Measurements from ENCODE around the gene LTV1.

Gene LTV1

GRCh38 chr6:143882401-143882930, 39.3 kb downstream of the LTV1 start:
- Histone ChIP-seq H3K27ac (ENCODE audit: low read depth in 2 of 2, low read length in 2 of 2) (no peak overlapping the region), H3K4me1 (ENCODE audit: control insufficient read depth in 2 of 2, insufficient read depth in 2 of 2, low read length in 2 of 2) (no peaks in the 10 kb centered on the region), H3K4me3 (ENCODE audit: low read length in 2 of 2) (no peak overlapping the region)

GRCh38 chr6:143884216-143884900, 41.2 kb downstream of the LTV1 start:
- H3K36me3 ChIP-seq (ENCODE audit: control insufficient read depth in 2 of 2, insufficient read depth in 2 of 2, low read length in 2 of 2) = no peaks in the 10 kb centered on the region
- H3K9me3 ChIP-seq (ENCODE audit: control insufficient read depth in 2 of 2, low read length in 2 of 2) = no peaks in the 10 kb centered on the region
- H3K4me1 ChIP-seq (ENCODE audit: control insufficient read depth in 2 of 2, insufficient read depth in 2 of 2, low read length in 2 of 2) = no peaks in the 10 kb centered on the region
- no peak overlapping the region for H3K9ac ChIP-seq (ENCODE audit: low read depth in 1 of 2, low read length in 2 of 2)
- H3K27me3 ChIP-seq (ENCODE audit: control insufficient read depth in 2 of 2, insufficient read depth in 2 of 2, low read length in 2 of 2) = no peaks in the 10 kb centered on the region
- H3K27ac ChIP-seq (ENCODE audit: low read depth in 2 of 2, low read length in 2 of 2) = no peak overlapping the region
- H3K4me3 ChIP-seq (ENCODE audit: low read length in 2 of 2) = no peak overlapping the region

More at GRCh38 chr6:143882401-143882930, 39.3 kb downstream of the LTV1 start:
- Histone ChIP-seq H3K27me3 (ENCODE audit: control insufficient read depth in 2 of 2, insufficient read depth in 2 of 2, low read length in 2 of 2) (no peaks in the 10 kb centered on the region), H3K36me3 (ENCODE audit: control insufficient read depth in 2 of 2, insufficient read depth in 2 of 2, low read length in 2 of 2) (no peaks in the 10 kb centered on the region), H3K9me3 (ENCODE audit: control insufficient read depth in 2 of 2, low read length in 2 of 2) (peaks cover 0 to 2% of the 10 kb centered on the region in 2 donors), H3K9ac (ENCODE audit: low read depth in 1 of 2, low read length in 2 of 2) (no peak overlapping the region)

- Histone ChIP-seq H3K4me1 (ENCODE audit: control insufficient read depth in 2 of 2, insufficient read depth in 2 of 2, low read length in 2 of 2) (no peaks in the 10 kb centered on the region), H3K4me3 (ENCODE audit: low read length in 2 of 2) (no peak overlapping the region)
Measured at GRCh38 chr6:143885116-143885515, 42.0 kb downstream of the LTV1 start.

GRCh38 chr6:143894655-143895054, 51.5 kb downstream of the LTV1 start:
- no peaks in the 10 kb centered on the region for H3K9me3 ChIP-seq (ENCODE audit: control insufficient read depth in 2 of 2, low read length in 2 of 2)
- H3K4me3 ChIP-seq (ENCODE audit: low read length in 2 of 2) = no peak overlapping the region
- no peak overlapping the region for H3K9ac ChIP-seq (ENCODE audit: low read depth in 1 of 2, low read length in 2 of 2)
- no peaks in the 10 kb centered on the region for H3K27me3 ChIP-seq (ENCODE audit: control insufficient read depth in 2 of 2, insufficient read depth in 2 of 2, low read length in 2 of 2)
- H3K36me3 ChIP-seq (ENCODE audit: control insufficient read depth in 2 of 2, insufficient read depth in 2 of 2, low read length in 2 of 2) = no peaks in the 10 kb centered on the region
- no peak overlapping the region for H3K27ac ChIP-seq (ENCODE audit: low read depth in 2 of 2, low read length in 2 of 2)
- H3K4me1 ChIP-seq (ENCODE audit: control insufficient read depth in 2 of 2, insufficient read depth in 2 of 2, low read length in 2 of 2) = peaks cover 4% of the 10 kb centered on the region in 2 donors

More at GRCh38 chr6:143885116-143885515, 42.0 kb downstream of the LTV1 start:
- no peaks in the 10 kb centered on the region for H3K9me3 ChIP-seq (ENCODE audit: control insufficient read depth in 2 of 2, low read length in 2 of 2)
- no peaks in the 10 kb centered on the region for H3K36me3 ChIP-seq (ENCODE audit: control insufficient read depth in 2 of 2, insufficient read depth in 2 of 2, low read length in 2 of 2)
- H3K9ac ChIP-seq (ENCODE audit: low read depth in 1 of 2, low read length in 2 of 2) = no peak overlapping the region
- no peak overlapping the region for H3K27ac ChIP-seq (ENCODE audit: low read depth in 2 of 2, low read length in 2 of 2)
- no peaks in the 10 kb centered on the region for H3K27me3 ChIP-seq (ENCODE audit: control insufficient read depth in 2 of 2, insufficient read depth in 2 of 2, low read length in 2 of 2)

- Histone ChIP-seq H3K4me3 (ENCODE audit: low read length in 2 of 2) (peak overlapping the region in 1 of 2 donors; percentile 4), H3K9ac (ENCODE audit: low read depth in 1 of 2, low read length in 2 of 2) (no peak overlapping the region), H3K27ac (ENCODE audit: low read depth in 2 of 2, low read length in 2 of 2) (peak overlapping the region; percentile 41 to 56), H3K36me3 (ENCODE audit: control insufficient read depth in 2 of 2, insufficient read depth in 2 of 2, low read length in 2 of 2) (no peaks in the 10 kb centered on the region), H3K27me3 (ENCODE audit: control insufficient read depth in 2 of 2, insufficient read depth in 2 of 2, low read length in 2 of 2) (no peaks in the 10 kb centered on the region), H3K9me3 (ENCODE audit: control insufficient read depth in 2 of 2, low read length in 2 of 2) (no peaks in the 10 kb centered on the region), H3K4me1 (ENCODE audit: control insufficient read depth in 2 of 2, insufficient read depth in 2 of 2, low read length in 2 of 2) (peaks cover 4% of the 10 kb centered on the region in 2 donors)
Measured at GRCh38 chr6:143896126-143896860, 53.2 kb downstream of the LTV1 start.

- Histone ChIP-seq H3K27me3 (ENCODE audit: control insufficient read depth in 2 of 2, insufficient read depth in 2 of 2, low read length in 2 of 2) (no peaks in the 10 kb centered on the region), H3K36me3 (ENCODE audit: control insufficient read depth in 2 of 2, insufficient read depth in 2 of 2, low read length in 2 of 2) (no peaks in the 10 kb centered on the region), H3K4me1 (ENCODE audit: control insufficient read depth in 2 of 2, insufficient read depth in 2 of 2, low read length in 2 of 2) (peaks cover 4% of the 10 kb centered on the region in 2 donors), H3K9me3 (ENCODE audit: control insufficient read depth in 2 of 2, low read length in 2 of 2) (no peaks in the 10 kb centered on the region), H3K9ac (ENCODE audit: low read depth in 1 of 2, low read length in 2 of 2) (no peak overlapping the region), H3K4me3 (ENCODE audit: low read length in 2 of 2) (no peak overlapping the region), H3K27ac (ENCODE audit: low read depth in 2 of 2, low read length in 2 of 2) (no peak overlapping the region)
Measured at GRCh38 chr6:143900358-143900757, 57.2 kb downstream of the LTV1 start.

GRCh38 chr6:143901885-143902750, 59.0 kb downstream of the LTV1 start:
- no peak overlapping the region for H3K4me3 ChIP-seq (ENCODE audit: low read length in 2 of 2)

GRCh38 chr6:143902827-143903226, 59.7 kb downstream of the LTV1 start:
- H3K36me3 ChIP-seq (ENCODE audit: control insufficient read depth in 2 of 2, insufficient read depth in 2 of 2, low read length in 2 of 2) = no peaks in the 10 kb centered on the region
- H3K9me3 ChIP-seq (ENCODE audit: control insufficient read depth in 2 of 2, low read length in 2 of 2) = no peaks in the 10 kb centered on the region
- no peaks in the 10 kb centered on the region for H3K4me1 ChIP-seq (ENCODE audit: control insufficient read depth in 2 of 2, insufficient read depth in 2 of 2, low read length in 2 of 2)
- peak overlapping the region in 1 of 2 donors; percentile 61 for H3K27ac ChIP-seq (ENCODE audit: low read depth in 2 of 2, low read length in 2 of 2)
- no peak overlapping the region for H3K4me3 ChIP-seq (ENCODE audit: low read length in 2 of 2)
- no peak overlapping the region for H3K9ac ChIP-seq (ENCODE audit: low read depth in 1 of 2, low read length in 2 of 2)
- H3K27me3 ChIP-seq (ENCODE audit: control insufficient read depth in 2 of 2, insufficient read depth in 2 of 2, low read length in 2 of 2) = no peaks in the 10 kb centered on the region

More at GRCh38 chr6:143901885-143902750, 59.0 kb downstream of the LTV1 start:
- Histone ChIP-seq H3K9me3 (ENCODE audit: control insufficient read depth in 2 of 2, low read length in 2 of 2) (no peaks in the 10 kb centered on the region), H3K9ac (ENCODE audit: low read depth in 1 of 2, low read length in 2 of 2) (no peak overlapping the region), H3K4me1 (ENCODE audit: control insufficient read depth in 2 of 2, insufficient read depth in 2 of 2, low read length in 2 of 2) (no peaks in the 10 kb centered on the region), H3K27ac (ENCODE audit: low read depth in 2 of 2, low read length in 2 of 2) (peak overlapping the region; percentile 2 to 61), H3K36me3 (ENCODE audit: control insufficient read depth in 2 of 2, insufficient read depth in 2 of 2, low read length in 2 of 2) (no peaks in the 10 kb centered on the region), H3K27me3 (ENCODE audit: control insufficient read depth in 2 of 2, insufficient read depth in 2 of 2, low read length in 2 of 2) (no peaks in the 10 kb centered on the region)

- Histone ChIP-seq H3K9me3 (ENCODE audit: control insufficient read depth in 2 of 2, low read length in 2 of 2) (no peaks in the 10 kb centered on the region), H3K4me1 (ENCODE audit: control insufficient read depth in 2 of 2, insufficient read depth in 2 of 2, low read length in 2 of 2) (no peaks in the 10 kb centered on the region), H3K27me3 (ENCODE audit: control insufficient read depth in 2 of 2, insufficient read depth in 2 of 2, low read length in 2 of 2) (no peaks in the 10 kb centered on the region), H3K4me3 (ENCODE audit: low read length in 2 of 2) (no peak overlapping the region), H3K27ac (ENCODE audit: low read depth in 2 of 2, low read length in 2 of 2) (no peak overlapping the region), H3K36me3 (ENCODE audit: control insufficient read depth in 2 of 2, insufficient read depth in 2 of 2, low read length in 2 of 2) (no peaks in the 10 kb centered on the region), H3K9ac (ENCODE audit: low read depth in 1 of 2, low read length in 2 of 2) (no peak overlapping the region)
Measured at GRCh38 chr6:143911028-143911427, 67.9 kb downstream of the LTV1 start.
